Thyroid gland (tissue), 4 donors: ENCODE measurements around the gene CCDC107.

Experiments used
- POLR2A ChIP-seq, 2 donors: fragments of 450-650 bp; IDR thresholded peaks; one replicate each; pipeline ENCODE4 v1.6.1; 2017; ENCODE audit warnings: antibody characterized with exemption in 2 of 2, mild to moderate bottlenecking in 2 of 2, moderate library complexity in 1 of 2
- TF ChIP-seq, protein P1 (sequence below), 6 experiments: fragments of 200-600 bp in 3 of 6; fragments of 450-650 bp in 3 of 6; sonication (generic) in 3 of 6; IDR thresholded peaks; one replicate each; pipeline ENCODE4 v1.5.1; 2016 to 2019; ENCODE audit warnings: antibody characterized with exemption in 6 of 6, mild to moderate bottlenecking in 2 of 6, inconsistent platforms in 1 of 6, moderate library complexity in 1 of 6

DNA sequence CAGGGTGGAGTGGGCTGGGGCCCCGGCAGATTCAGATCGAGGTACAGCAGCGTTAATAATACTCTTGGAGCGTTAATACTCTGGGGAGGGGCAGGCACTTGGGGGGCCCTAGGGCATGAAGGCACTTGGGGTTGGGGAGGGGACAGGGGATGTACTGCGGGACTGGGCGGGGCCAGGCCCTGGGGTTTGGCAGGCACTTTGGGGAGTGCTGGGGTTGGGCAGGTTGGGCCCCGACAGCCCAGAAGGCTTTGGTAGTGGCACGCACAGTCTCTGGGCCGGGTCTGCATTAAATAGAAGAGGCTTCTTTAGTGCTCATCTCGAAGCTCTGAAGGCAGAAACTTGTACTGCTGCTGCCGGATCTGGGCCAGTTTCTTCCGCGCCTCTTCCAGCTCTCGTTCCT is 39.4 kb downstream of the CCDC107 start:
- no peak for TF ChIP-seq POLR2A (IDR thresholded peaks at IDR 0.05)
- TF ChIP-seq, protein P1, sequence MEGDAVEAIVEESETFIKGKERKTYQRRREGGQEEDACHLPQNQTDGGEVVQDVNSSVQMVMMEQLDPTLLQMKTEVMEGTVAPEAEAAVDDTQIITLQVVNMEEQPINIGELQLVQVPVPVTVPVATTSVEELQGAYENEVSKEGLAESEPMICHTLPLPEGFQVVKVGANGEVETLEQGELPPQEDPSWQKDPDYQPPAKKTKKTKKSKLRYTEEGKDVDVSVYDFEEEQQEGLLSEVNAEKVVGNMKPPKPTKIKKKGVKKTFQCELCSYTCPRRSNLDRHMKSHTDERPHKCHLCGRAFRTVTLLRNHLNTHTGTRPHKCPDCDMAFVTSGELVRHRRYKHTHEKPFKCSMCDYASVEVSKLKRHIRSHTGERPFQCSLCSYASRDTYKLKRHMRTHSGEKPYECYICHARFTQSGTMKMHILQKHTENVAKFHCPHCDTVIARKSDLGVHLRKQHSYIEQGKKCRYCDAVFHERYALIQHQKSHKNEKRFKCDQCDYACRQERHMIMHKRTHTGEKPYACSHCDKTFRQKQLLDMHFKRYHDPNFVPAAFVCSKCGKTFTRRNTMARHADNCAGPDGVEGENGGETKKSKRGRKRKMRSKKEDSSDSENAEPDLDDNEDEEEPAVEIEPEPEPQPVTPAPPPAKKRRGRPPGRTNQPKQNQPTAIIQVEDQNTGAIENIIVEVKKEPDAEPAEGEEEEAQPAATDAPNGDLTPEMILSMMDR (IDR thresholded peaks at IDR 0.05): no peak
